GM21423 (cell line): ENCODE measurements around the gene ZNF225.
"Not testable (repeated sequence)": the region's sequence is repeated elsewhere in the genome, so short reads cannot be mapped to it uniquely, and the experiment has no call there.

Source experiments
- ATAC-seq: cut with Tn5 transposase; IDR thresholded peaks from one replicate; pipeline ENCODE4 v1.9.1; 2021; ENCODE audit warnings: mild to moderate bottlenecking, moderate library complexity; ENCODE audit not compliant: unreplicated experiment

ZNF225 gene

GRCh38 chr19:44113138-44113783, at the start of gene ZNF225:
TSS of gene ZNF225 (plus strand) at chr19:44113399. CDS start at chr19:44115828, 2,429 bp downstream.
- peak; percentile 88 for ATAC-seq

DNA sequence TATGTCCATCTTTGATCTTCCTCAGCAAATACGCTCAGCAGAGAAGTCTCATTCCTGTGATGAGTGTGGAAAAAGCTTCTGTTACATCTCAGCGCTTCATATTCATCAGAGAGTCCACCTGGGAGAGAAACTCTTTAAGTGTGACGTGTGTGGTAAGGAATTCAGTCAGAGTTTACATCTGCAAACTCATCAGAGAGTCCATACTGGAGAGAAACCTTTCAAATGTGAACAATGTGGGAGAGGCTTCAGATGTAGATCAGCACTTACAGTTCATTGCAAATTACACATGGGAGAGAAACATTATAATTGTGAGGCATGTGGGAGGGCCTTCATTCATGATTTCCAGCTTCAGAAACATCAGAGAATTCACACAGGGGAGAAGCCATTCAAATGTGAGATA, 46.9 kb upstream of the ZNF225 start:
- no peak for ATAC-seq

DNA sequence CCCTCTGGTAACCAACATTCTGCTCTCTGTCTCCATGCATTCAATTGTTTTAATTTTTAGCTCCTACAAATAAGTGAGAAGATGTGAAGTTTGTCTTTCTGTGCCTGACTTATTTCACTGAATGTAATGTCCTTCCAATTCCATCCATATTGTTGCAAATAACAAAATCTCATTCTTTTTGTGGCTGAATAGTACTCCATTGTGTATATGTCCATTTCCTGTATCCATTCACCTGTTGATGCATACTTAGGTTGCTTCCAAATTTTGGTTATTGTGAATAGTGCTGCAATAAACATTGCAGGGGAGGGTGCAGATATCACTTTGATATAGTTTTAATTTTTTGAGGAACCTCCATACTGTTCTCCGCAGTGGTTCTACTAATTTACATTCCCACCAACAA, 43.8 kb upstream of the ZNF225 start:
- ATAC-seq: no peak

DNA sequence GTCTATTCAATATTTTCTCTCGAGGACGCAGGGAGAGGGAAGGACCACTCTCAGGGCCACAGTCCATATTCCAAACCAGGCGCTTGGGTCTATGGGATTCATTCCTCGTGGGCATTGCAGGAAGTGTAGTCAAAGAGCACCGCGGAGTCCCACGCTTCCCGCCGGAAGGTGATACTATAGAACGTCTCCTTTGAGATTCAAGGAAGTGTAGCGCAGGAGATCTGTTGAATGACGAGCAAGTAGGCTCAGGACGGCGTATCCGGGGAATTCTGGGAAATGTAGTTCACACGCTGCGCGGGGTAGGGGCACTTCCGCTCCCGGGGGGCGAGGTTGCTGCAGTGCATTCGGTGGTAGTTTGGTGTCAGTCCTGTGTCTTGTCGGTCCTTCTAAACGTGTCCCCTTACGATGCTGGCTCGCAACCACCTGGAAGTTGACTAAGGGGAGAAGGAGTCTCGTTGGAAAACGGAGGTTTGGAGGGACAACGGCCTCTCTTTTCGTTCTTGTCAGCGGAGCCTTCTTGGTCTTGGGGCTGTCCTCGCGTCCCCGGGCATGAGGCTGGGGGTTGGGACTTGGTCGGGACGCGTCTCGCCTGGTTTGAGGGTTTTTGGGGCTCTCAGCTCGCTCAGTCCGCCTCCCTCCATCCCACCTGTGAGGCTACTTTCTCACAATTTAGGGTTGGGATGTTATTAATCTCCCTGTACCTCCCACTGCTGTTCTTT, 41.2 kb upstream of the ZNF225 start, which contains the start of gene ZNF284:
Gene ZNF284, plus strand, starts transcription at position 336 of the 719 bp plus-strand sequence. CDS start 4,231 bp downstream, outside the sequence.
- ATAC-seq: peak; percentile 97

- no peak for ATAC-seq
These were observed 40.4 kb upstream of the ZNF225 start for GRCh38 chr19:44072543-44073401.

DNA sequence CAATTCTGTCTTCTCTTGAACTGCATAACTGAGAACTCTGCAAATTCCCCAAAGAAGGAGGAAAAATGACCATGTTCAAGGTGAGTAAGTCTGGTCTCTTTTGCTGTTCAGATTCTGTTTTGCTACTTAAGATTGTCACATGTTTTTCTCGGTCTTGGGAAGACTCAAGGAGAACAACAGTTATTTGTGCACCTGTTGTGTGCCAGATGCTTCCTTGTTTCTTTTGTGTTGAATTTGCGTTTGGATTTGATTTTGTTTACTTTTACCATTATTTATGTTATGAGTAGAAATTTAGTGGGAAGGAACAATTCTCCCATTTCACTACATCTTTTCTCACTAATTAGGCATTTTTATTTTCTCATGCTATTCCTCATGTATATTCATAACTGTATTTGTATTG, 36.9 kb upstream of the ZNF225 start:
- no peak for ATAC-seq

DNA sequence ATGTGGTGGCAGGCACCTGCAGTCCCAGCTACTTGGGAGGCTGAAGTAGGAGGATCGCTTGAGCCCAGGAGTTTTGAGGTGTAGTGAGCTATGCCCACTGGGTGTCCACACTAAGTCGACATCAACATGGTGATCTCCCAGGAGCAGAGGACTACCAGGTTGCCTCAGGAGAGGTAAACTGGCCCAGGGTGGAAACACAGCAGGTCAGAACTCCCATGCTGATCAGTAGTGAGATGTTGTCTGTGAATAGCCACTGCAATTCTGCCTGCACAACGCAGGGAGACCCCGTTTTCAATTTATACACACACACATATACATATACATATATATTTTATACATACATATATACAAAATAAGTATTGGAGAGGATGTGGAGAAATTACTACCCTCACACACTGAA, 21.1 kb upstream of the ZNF225 start:
- ATAC-seq: no peak

- ATAC-seq: peak; percentile 92
These were observed 19.1 kb upstream of the ZNF225 start, which contains the start of gene ZNF224 for GRCh38 chr19:44093931-44094765. TSS of gene ZNF224 (plus strand) at chr19:44094361. CDS start at chr19:44097874, 3,513 bp downstream.

- ATAC-seq: no peak
These were observed 5.4 kb upstream of the ZNF225 start for GRCh38 chr19:44107751-44108150.

- ATAC-seq: no peak
These were observed 3.7 kb upstream of the ZNF225 start for GRCh38 chr19:44109458-44109857.

GRCh38 chr19:44111910-44112463, 1.2 kb upstream of the ZNF225 start:
- ATAC-seq: no peak

- peak; percentile 12 for ATAC-seq
These were observed 429 bp upstream of the ZNF225 start for GRCh38 chr19:44112802-44113137.

DNA sequence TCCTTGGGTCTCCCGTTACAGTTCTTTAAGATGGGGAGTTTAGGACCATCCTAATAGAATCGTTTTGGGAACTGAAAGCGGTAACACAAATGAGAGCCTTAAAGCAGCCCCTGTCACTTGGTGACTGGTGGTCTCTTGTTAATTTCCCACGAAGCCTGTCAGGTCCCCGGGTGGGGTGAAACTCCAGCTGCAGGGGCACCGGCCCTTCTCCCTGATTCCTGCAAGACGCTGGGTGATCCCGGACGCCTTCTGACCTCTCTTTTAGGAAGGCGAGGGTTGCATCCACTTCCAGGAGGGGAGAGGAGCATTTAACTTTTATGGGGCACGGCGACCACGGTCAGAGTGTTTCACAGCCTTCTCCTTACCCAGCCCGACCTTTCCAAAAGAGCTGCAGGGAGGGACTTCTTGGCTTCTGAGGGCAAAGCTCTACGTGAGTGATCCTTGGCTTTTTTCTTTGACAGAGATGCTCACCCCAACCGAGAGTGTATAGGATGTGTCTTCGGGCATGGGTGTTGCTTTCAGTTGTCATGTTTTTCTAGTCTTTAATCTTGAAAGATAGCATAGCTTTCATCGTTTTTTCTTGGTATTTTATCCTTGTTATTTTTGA, 688 bp downstream of the ZNF225 start:
- ATAC-seq: peak; percentile 6

- ATAC-seq: not testable (repeated sequence)
These were observed 8.0 kb downstream of the ZNF225 start for GRCh38 chr19:44121162-44121561.

DNA sequence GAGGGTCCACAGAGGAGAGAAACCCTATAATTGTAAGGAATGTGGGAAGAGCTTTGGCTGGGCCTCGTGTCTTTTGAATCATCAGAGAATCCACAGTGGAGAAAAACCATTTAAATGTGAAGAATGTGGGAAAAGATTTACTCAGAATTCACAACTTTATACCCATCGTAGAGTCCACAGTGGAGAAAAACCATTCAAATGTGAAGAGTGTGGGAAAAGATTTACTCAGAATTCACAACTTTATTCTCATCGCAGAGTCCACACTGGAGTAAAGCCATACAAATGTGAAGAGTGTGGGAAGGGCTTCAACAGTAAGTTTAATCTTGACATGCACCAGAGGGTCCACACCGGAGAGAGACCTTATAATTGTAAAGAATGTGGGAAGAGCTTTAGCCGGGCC, 18.8 kb downstream of the ZNF225 start:
- ATAC-seq: no peak

DNA sequence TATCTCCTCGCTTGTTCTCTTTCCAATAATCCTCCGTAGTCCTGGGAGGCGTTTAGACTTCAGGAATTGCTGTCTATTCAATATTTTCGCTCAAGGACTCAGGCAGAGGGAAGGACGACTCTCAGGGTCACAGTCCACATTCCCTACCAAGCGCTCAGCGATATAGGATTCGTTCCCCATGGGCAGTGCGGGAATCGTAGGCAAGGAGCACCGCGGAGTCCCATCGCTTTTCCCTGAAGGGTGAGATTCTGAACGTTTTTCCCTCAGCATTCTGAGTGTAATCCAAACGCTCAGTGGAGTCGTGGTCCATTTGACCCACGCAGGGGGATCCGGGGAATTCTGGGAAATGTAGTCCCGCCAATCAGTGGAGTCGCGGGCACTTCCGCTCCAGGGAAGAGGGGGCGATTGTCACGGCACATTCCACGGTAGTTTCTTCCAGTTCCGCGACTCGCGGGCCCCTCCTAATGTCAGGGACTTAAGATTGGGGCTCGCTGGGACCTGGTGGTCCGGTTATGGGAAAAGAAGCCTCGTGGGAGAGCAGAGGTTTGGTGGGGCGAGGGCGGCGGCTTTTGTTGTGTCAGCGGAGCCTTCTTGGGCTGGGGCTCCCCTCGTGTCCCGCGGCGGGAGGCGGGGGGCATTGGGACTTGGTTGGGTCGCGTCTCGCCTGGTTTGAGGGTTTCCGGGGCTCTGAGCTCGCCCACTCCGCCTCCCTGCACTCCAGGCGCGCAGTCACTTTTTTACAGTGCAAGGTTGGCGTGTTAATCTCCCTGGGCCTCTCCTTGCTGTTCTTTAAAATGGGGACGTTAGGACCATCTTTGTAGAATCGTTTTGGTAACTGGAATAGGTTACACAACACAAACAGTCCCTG, 28.2 kb downstream of the ZNF225 start, which contains the start of gene ZNF234:
Gene ZNF234, plus strand, starts transcription at position 364 of the 868 bp plus-strand sequence. CDS start 3,079 bp downstream, outside the sequence.
- ATAC-seq: peak; percentile 86

- no peak for ATAC-seq
These were observed 28.8 kb downstream of the ZNF225 start for GRCh38 chr19:44142059-44142433.

DNA sequence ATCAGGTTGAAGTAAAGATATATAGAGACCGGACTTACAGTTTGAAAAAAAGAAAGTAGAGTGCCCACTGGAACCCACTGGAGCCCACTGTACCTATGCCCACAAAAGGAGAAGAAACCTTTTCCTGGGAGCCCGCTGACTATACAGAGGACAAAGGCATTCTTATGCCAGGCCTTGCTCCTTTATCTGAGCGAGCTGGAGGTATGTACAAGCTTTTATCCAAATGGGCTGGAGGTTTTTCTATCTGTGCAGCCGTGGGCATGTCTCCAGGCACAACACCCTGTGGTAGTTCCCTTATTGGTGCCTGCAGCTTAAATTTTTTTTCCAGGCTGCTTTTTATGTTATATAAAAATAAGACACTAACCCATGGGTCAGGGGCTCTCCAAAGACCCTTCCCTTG, 36.6 kb downstream of the ZNF225 start:
- ATAC-seq: no peak

GRCh38 chr19:44151491-44151890, 38.3 kb downstream of the ZNF225 start:
- ATAC-seq: no peak
